ENCODE results near the gene ARID5A. TPM values are rescaled to one million over a fixed set of nuclear protein-coding genes. Genes with fewer than 3 reads are reported as not detected.

Gene ARID5A
- total and polyA plus RNA-seq, 4 donors, result 5.2 to 12.2 (median 9.5) TPM

GRCh38 chr2:96514521-96514920 is 22.0 kb upstream of the ARID5A start:
- H3K36me3 ChIP-seq (ENCODE audit: control insufficient read depth, insufficient read depth, low read length), result no peaks in the 10 kb centered on the region
- no peak overlapping the region for H3K4me3 ChIP-seq (ENCODE audit: low read depth, low read length)
- H3K27me3 ChIP-seq (ENCODE audit: control insufficient read depth, insufficient read depth, low read length), result no peaks in the 10 kb centered on the region
- H3K27ac ChIP-seq (ENCODE audit: low read depth, low read length), result no peak overlapping the region
- no peaks in the 10 kb centered on the region for H3K9me3 ChIP-seq (ENCODE audit: control insufficient read depth, insufficient read depth, low read length)
- DNase-seq (ENCODE audit: low read depth in 4 of 6, low spot score in 6 of 6), result no peak
- WGBS (ENCODE audit: insufficient coverage), result 85% methylated on average over 3 of the region's 6 CpGs
- peaks cover 4% of the 10 kb centered on the region for H3K4me1 ChIP-seq (ENCODE audit: control insufficient read depth, insufficient read depth, low read length)

GRCh38 chr2:96517079-96517478 is 19.5 kb upstream of the ARID5A start:
- Histone ChIP-seq H3K9me3 (ENCODE audit: control insufficient read depth, insufficient read depth, low read length) (no peaks in the 10 kb centered on the region), H3K4me1 (ENCODE audit: control insufficient read depth, insufficient read depth, low read length) (no peaks in the 10 kb centered on the region), H3K4me3 (ENCODE audit: low read depth, low read length) (no peak overlapping the region), H3K36me3 (ENCODE audit: control insufficient read depth, insufficient read depth, low read length) (no peaks in the 10 kb centered on the region), H3K27ac (ENCODE audit: low read depth, low read length) (no peak overlapping the region), H3K27me3 (ENCODE audit: control insufficient read depth, insufficient read depth, low read length) (no peaks in the 10 kb centered on the region)
- no CpG with 5 or more reads among the region's 1 CpG for WGBS (ENCODE audit: insufficient coverage)
- no peak for DNase-seq (ENCODE audit: low read depth in 4 of 6, low spot score in 6 of 6)

GRCh38 chr2:96520231-96520630 is 16.3 kb upstream of the ARID5A start:
- Histone ChIP-seq H3K36me3 (ENCODE audit: control insufficient read depth, insufficient read depth, low read length) (no peaks in the 10 kb centered on the region), H3K4me3 (ENCODE audit: low read depth, low read length) (no peak overlapping the region), H3K4me1 (ENCODE audit: control insufficient read depth, insufficient read depth, low read length) (no peaks in the 10 kb centered on the region), H3K27ac (ENCODE audit: low read depth, low read length) (no peak overlapping the region), H3K27me3 (ENCODE audit: control insufficient read depth, insufficient read depth, low read length) (no peaks in the 10 kb centered on the region), H3K9me3 (ENCODE audit: control insufficient read depth, insufficient read depth, low read length) (no peaks in the 10 kb centered on the region)
- no peak for DNase-seq (ENCODE audit: low read depth in 4 of 6, low spot score in 6 of 6)
- WGBS (ENCODE audit: insufficient coverage), result no CpG with 5 or more reads among the region's 4 CpGs

- H3K27ac ChIP-seq (ENCODE audit: low read depth, low read length), result no peak overlapping the region
- no peak overlapping the region for H3K4me3 ChIP-seq (ENCODE audit: low read depth, low read length)
- WGBS (ENCODE audit: insufficient coverage), result no CpG with 5 or more reads among the region's 3 CpGs
- H3K27me3 ChIP-seq (ENCODE audit: control insufficient read depth, insufficient read depth, low read length), result no peaks in the 10 kb centered on the region
- no peaks in the 10 kb centered on the region for H3K4me1 ChIP-seq (ENCODE audit: control insufficient read depth, insufficient read depth, low read length)
- DNase-seq (ENCODE audit: low read depth in 4 of 6, low spot score in 6 of 6), result no peak
- H3K36me3 ChIP-seq (ENCODE audit: control insufficient read depth, insufficient read depth, low read length), result no peaks in the 10 kb centered on the region
- no peaks in the 10 kb centered on the region for H3K9me3 ChIP-seq (ENCODE audit: control insufficient read depth, insufficient read depth, low read length)
Observed at GRCh38 chr2:96520697-96521096, 15.9 kb upstream of the ARID5A start.

- no peak for DNase-seq (ENCODE audit: low read depth in 4 of 6, low spot score in 6 of 6)
- no peaks in the 10 kb centered on the region for H3K9me3 ChIP-seq (ENCODE audit: control insufficient read depth, insufficient read depth, low read length)
- H3K27me3 ChIP-seq (ENCODE audit: control insufficient read depth, insufficient read depth, low read length), result no peaks in the 10 kb centered on the region
- no peaks in the 10 kb centered on the region for H3K4me1 ChIP-seq (ENCODE audit: control insufficient read depth, insufficient read depth, low read length)
- H3K36me3 ChIP-seq (ENCODE audit: control insufficient read depth, insufficient read depth, low read length), result no peaks in the 10 kb centered on the region
- no CpG with 5 or more reads among the region's 2 CpGs for WGBS (ENCODE audit: insufficient coverage)
- no peak overlapping the region for H3K4me3 ChIP-seq (ENCODE audit: low read depth, low read length)
- no peak overlapping the region for H3K27ac ChIP-seq (ENCODE audit: low read depth, low read length)
Observed at GRCh38 chr2:96521219-96521618, 15.3 kb upstream of the ARID5A start.

- no peaks in the 10 kb centered on the region for H3K27me3 ChIP-seq (ENCODE audit: control insufficient read depth, insufficient read depth, low read length)
- H3K4me3 ChIP-seq (ENCODE audit: low read depth, low read length), result no peak overlapping the region
- H3K27ac ChIP-seq (ENCODE audit: low read depth, low read length), result no peak overlapping the region
- WGBS (ENCODE audit: insufficient coverage), result 57% methylated on average over 5 of the region's 9 CpGs
- peaks cover 10% of the 10 kb centered on the region for H3K4me1 ChIP-seq (ENCODE audit: control insufficient read depth, insufficient read depth, low read length)
- no peak for DNase-seq (ENCODE audit: low read depth in 4 of 6, low spot score in 6 of 6)
- H3K9me3 ChIP-seq (ENCODE audit: control insufficient read depth, insufficient read depth, low read length), result no peaks in the 10 kb centered on the region
- H3K36me3 ChIP-seq (ENCODE audit: control insufficient read depth, insufficient read depth, low read length), result no peaks in the 10 kb centered on the region
Observed at GRCh38 chr2:96522304-96523203, 14.0 kb upstream of the ARID5A start.

GRCh38 chr2:96523659-96524481 is 12.7 kb upstream of the ARID5A start:
- Histone ChIP-seq H3K36me3 (ENCODE audit: control insufficient read depth, insufficient read depth, low read length) (no peaks in the 10 kb centered on the region), H3K27ac (ENCODE audit: low read depth, low read length) (no peak overlapping the region), H3K27me3 (ENCODE audit: control insufficient read depth, insufficient read depth, low read length) (peaks cover 2% of the 10 kb centered on the region), H3K4me3 (ENCODE audit: low read depth, low read length) (no peak overlapping the region), H3K9me3 (ENCODE audit: control insufficient read depth, insufficient read depth, low read length) (no peaks in the 10 kb centered on the region), H3K4me1 (ENCODE audit: control insufficient read depth, insufficient read depth, low read length) (peaks cover 23% of the 10 kb centered on the region)
- DNase-seq (ENCODE audit: low read depth in 4 of 6, low spot score in 6 of 6), result no peak
- 80% methylated on average over 7 of the region's 11 CpGs for WGBS (ENCODE audit: insufficient coverage)

GRCh38 chr2:96524482-96525210 is 11.9 kb upstream of the ARID5A start:
- Histone ChIP-seq H3K9me3 (ENCODE audit: control insufficient read depth, insufficient read depth, low read length) (no peaks in the 10 kb centered on the region), H3K27me3 (ENCODE audit: control insufficient read depth, insufficient read depth, low read length) (peaks cover 5% of the 10 kb centered on the region), H3K4me3 (ENCODE audit: low read depth, low read length) (no peak overlapping the region), H3K36me3 (ENCODE audit: control insufficient read depth, insufficient read depth, low read length) (no peaks in the 10 kb centered on the region), H3K4me1 (ENCODE audit: control insufficient read depth, insufficient read depth, low read length) (peaks cover 26% of the 10 kb centered on the region), H3K27ac (ENCODE audit: low read depth, low read length) (no peak overlapping the region)
- 77% methylated on average over 15 of the region's 15 CpGs for WGBS (ENCODE audit: insufficient coverage)
- DNase-seq (ENCODE audit: low read depth in 4 of 6, low spot score in 6 of 6), result no peak

GRCh38 chr2:96525211-96525507 is 11.4 kb upstream of the ARID5A start:
- Histone ChIP-seq H3K27ac (ENCODE audit: low read depth, low read length) (no peak overlapping the region), H3K4me3 (ENCODE audit: low read depth, low read length) (no peak overlapping the region), H3K4me1 (ENCODE audit: control insufficient read depth, insufficient read depth, low read length) (peaks cover 26% of the 10 kb centered on the region), H3K36me3 (ENCODE audit: control insufficient read depth, insufficient read depth, low read length) (no peaks in the 10 kb centered on the region), H3K9me3 (ENCODE audit: control insufficient read depth, insufficient read depth, low read length) (no peaks in the 10 kb centered on the region), H3K27me3 (ENCODE audit: control insufficient read depth, insufficient read depth, low read length) (peaks cover 5% of the 10 kb centered on the region)
- DNase-seq (ENCODE audit: low read depth in 4 of 6, low spot score in 6 of 6), result no peak
- WGBS (ENCODE audit: insufficient coverage), result 88% methylated on average over 4 of the region's 4 CpGs
